Small intestine (tissue), 16 donors: ENCODE data around the gene MPZL1. TPM values are rescaled to one million over a fixed set of nuclear protein-coding genes. Genes with fewer than 3 reads are reported as not detected.

ENCODE experiments used
- DNase-seq, 2 donors: peaks; one replicate each; pipeline versions ENCODE4 v3.0.0 to v3.0.0-alpha.2; 2013
- FAIRE-seq: peaks from 2 replicates; lab custom pipeline; 2012; peaks lifted over from hg19 to GRCh38; lab: Jason Lieb, UNC
- H3K27ac ChIP-seq, 3 donors: one replicate each; pipeline ENCODE4 v1.5.1; 2013; ENCODE audit warnings: low read length in 2 of 3, mild to moderate bottlenecking in 2 of 3, control low read depth in 1 of 3, inconsistent platforms in 1 of 3, low read depth in 1 of 3, moderate library complexity in 1 of 3
- H3K27me3 ChIP-seq, 3 donors: one replicate each; pipeline ENCODE4 v1.6.1; 2013; ENCODE audit warnings: low read length in 3 of 3, inconsistent platforms in 1 of 3; ENCODE audit not compliant: control insufficient read depth in 3 of 3, insufficient read depth in 3 of 3
- H3K36me3 ChIP-seq, 3 donors: one replicate each; pipeline ENCODE4 v1.6.1; 2013; ENCODE audit warnings: low read length in 3 of 3, inconsistent platforms in 1 of 3, low read depth in 1 of 3, mild to moderate bottlenecking in 1 of 3, moderate library complexity in 1 of 3; ENCODE audit not compliant: control insufficient read depth in 3 of 3, insufficient read depth in 2 of 3
- H3K4me1 ChIP-seq, 3 donors: one replicate each; pipeline ENCODE4 v1.6.1; 2013; ENCODE audit warnings: low read length in 2 of 3, inconsistent platforms in 1 of 3, low read depth in 1 of 3, mild to moderate bottlenecking in 1 of 3, moderate library complexity in 1 of 3; ENCODE audit not compliant: control insufficient read depth in 3 of 3, insufficient read depth in 2 of 3
- H3K4me3 ChIP-seq, 3 donors: one replicate each; pipeline ENCODE4 v1.5.1; 2013; ENCODE audit warnings: low read length in 3 of 3, control low read depth in 1 of 3, inconsistent platforms in 1 of 3, low read depth in 1 of 3, mild to moderate bottlenecking in 1 of 3, moderate library complexity in 1 of 3
- H3K9me3 ChIP-seq, 2 donors: one replicate each; pipeline ENCODE4 v1.6.1; 2013; ENCODE audit warnings: low read depth in 1 of 2, low read length in 1 of 2; ENCODE audit not compliant: control insufficient read depth in 2 of 2, insufficient read depth in 1 of 2
- WGBS, 3 donors: extraction: QIAGEN DNeasy Blood & Tissue Kit; methylation state at CpG; one replicate each; pipeline ENCODE4 v1.1.7; 2013; 5-methylcytosine and 5-hydroxymethylcytosine counted together
- long read RNA-seq, 10 donors: transcript quantifications; one replicate each; lab custom pipeline, GENCODE V29; 2026
- polyA plus RNA-seq, 4 donors: library from polyadenylated mRNA; stranded (reverse) in 3 of 4; unstranded in 1 of 4; fragments of 200-250 nt in 3 of 4; fragments of 120-200 nt in 1 of 4; gene quantifications; one replicate each; pipeline versions ENCODE4 v1.2.1 to v1.2.3, GENCODE V29; 2013
- donor health status: healthy with polysubstance abuse.
- donor health status: control.
- donor health status: control.
- donor health status: Bipolar disorder and iron deficiency.
- donor health status: healthy.

MPZL1 gene
- polyA plus RNA-seq: 100 to 1,000 TPM in 1 of 4 donors, 10 to 100 TPM in 1, 1 to 10 TPM in 2; 8.1 to 107 (median 31.4) TPM
- long read RNA-seq, donor 1: 0 reads
- long read RNA-seq, donor 2, full-length matches to known transcripts: 6 of 6 reads
- long read RNA-seq, donor 2, partial matches to known transcripts: 0 of 6 reads
- long read RNA-seq, donor 2, other reads (novel, unspliced or antisense): 0 of 6 reads
- long read RNA-seq, donor 3, full-length matches to known transcripts: 17 of 17 reads
- long read RNA-seq, donor 3, partial matches to known transcripts: 0 of 17 reads
- long read RNA-seq, donor 3, other reads (novel, unspliced or antisense): 0 of 17 reads
- long read RNA-seq, donor 4, full-length matches to known transcripts: 2 of 2 reads
- long read RNA-seq, donor 4, partial matches to known transcripts: 0 of 2 reads
- long read RNA-seq, donor 4, other reads (novel, unspliced or antisense): 0 of 2 reads
- long read RNA-seq, donor 5, full-length matches to known transcripts: 8 of 8 reads
- long read RNA-seq, donor 5, partial matches to known transcripts: 0 of 8 reads
- long read RNA-seq, donor 5, other reads (novel, unspliced or antisense): 0 of 8 reads
- long read RNA-seq, donor 6, full-length matches to known transcripts: 29 of 29 reads
- long read RNA-seq, donor 6, partial matches to known transcripts: 0 of 29 reads
- long read RNA-seq, donor 6, other reads (novel, unspliced or antisense): 0 of 29 reads
- long read RNA-seq, donor 7: 0 reads
- long read RNA-seq, donor 8, full-length matches to known transcripts: 3 of 3 reads
- long read RNA-seq, donor 8, partial matches to known transcripts: 0 of 3 reads
- long read RNA-seq, donor 8, other reads (novel, unspliced or antisense): 0 of 3 reads
- long read RNA-seq, donor 9, full-length matches to known transcripts: 7 of 7 reads
- long read RNA-seq, donor 9, partial matches to known transcripts: 0 of 7 reads
- long read RNA-seq, donor 9, other reads (novel, unspliced or antisense): 0 of 7 reads
- long read RNA-seq, donor 10, full-length matches to known transcripts: 30 of 30 reads
- long read RNA-seq, donor 10, partial matches to known transcripts: 0 of 30 reads
- long read RNA-seq, donor 10, other reads (novel, unspliced or antisense): 0 of 30 reads

GRCh38 chr1:167721617-167722151 is at the start of gene MPZL1:
Gene MPZL1, plus strand, starts transcription at chr1:167721982. Its CDS starts 170 bp downstream, at chr1:167722152.
- Histone ChIP-seq H3K9me3 (no peaks in the 10 kb centered on the region), H3K4me1 (peaks cover 0 to 23% (median 8%) of the 10 kb centered on the region in 3 donors), H3K4me3 (peak within 1 kb of the TSS; percentile 78 to 97 (median 81)), H3K36me3 (peaks cover 0 to 2% (median 0%) of the 10 kb centered on the region in 3 donors), H3K27me3 (no peaks in the 10 kb centered on the region), H3K27ac (peak within 1 kb of the TSS; percentile 77 to 92 (median 91))
- 0 to 1% (median 0%) methylated on average over 49 to 52 of the region's 52 CpGs for WGBS, 3 donors
- FAIRE-seq (no peak), DNase-seq (peak; percentile 97 to 98)

- H3K4me1 ChIP-seq: peaks cover 0 to 5% (median 0%) of the 10 kb centered on the region in 3 donors
Measured at GRCh38 chr1:167672831-167673230, 49.0 kb upstream of the MPZL1 start.

GRCh38 chr1:167673265-167673664 is 48.5 kb upstream of the MPZL1 start:
- DNase-seq: no peak
- Histone ChIP-seq H3K27me3 (no peaks in the 10 kb centered on the region), H3K9me3 (no peaks in the 10 kb centered on the region), H3K36me3 (no peaks in the 10 kb centered on the region), H3K4me3 (no peak overlapping the region), H3K27ac (no peak overlapping the region), H3K4me1 (peaks cover 0 to 5% (median 0%) of the 10 kb centered on the region in 3 donors)
- WGBS, 3 donors: 81 to 89% (median 87%) methylated on average over 4 of the region's 4 CpGs
- FAIRE-seq: no peak

More at GRCh38 chr1:167672831-167673230, 49.0 kb upstream of the MPZL1 start:
- DNase-seq (no peak), FAIRE-seq (no peak)
- 69 to 82% (median 71%) methylated on average over 4 of the region's 4 CpGs for WGBS, 3 donors
- Histone ChIP-seq H3K4me3 (no peak overlapping the region), H3K9me3 (no peaks in the 10 kb centered on the region), H3K27ac (no peak overlapping the region), H3K27me3 (no peaks in the 10 kb centered on the region), H3K36me3 (no peaks in the 10 kb centered on the region)

GRCh38 chr1:167674156-167674555 is 47.6 kb upstream of the MPZL1 start:
- WGBS, 3 donors: 65 to 79% (median 71%) methylated on average over 2 of the region's 2 CpGs

GRCh38 chr1:167675440-167675839 is 46.3 kb upstream of the MPZL1 start:
- no peaks in the 10 kb centered on the region for H3K9me3 ChIP-seq
- no peaks in the 10 kb centered on the region for H3K27me3 ChIP-seq
- H3K4me3 ChIP-seq: no peak overlapping the region
- 83 to 92% (median 92%) methylated on average over 5 of the region's 5 CpGs for WGBS, 3 donors
- DNase-seq (no peak), FAIRE-seq (no peak)
- H3K36me3 ChIP-seq: no peaks in the 10 kb centered on the region
- peaks cover 0 to 2% (median 0%) of the 10 kb centered on the region in 3 donors for H3K4me1 ChIP-seq
- no peak overlapping the region for H3K27ac ChIP-seq

More at GRCh38 chr1:167674156-167674555, 47.6 kb upstream of the MPZL1 start:
- FAIRE-seq: no peak
- H3K4me3 ChIP-seq: no peak overlapping the region
- H3K27me3 ChIP-seq: no peaks in the 10 kb centered on the region
- H3K27ac ChIP-seq: no peak overlapping the region
- H3K4me1 ChIP-seq: peaks cover 0 to 5% (median 0%) of the 10 kb centered on the region in 3 donors
- DNase-seq: no peak
- H3K36me3 ChIP-seq: no peaks in the 10 kb centered on the region
- H3K9me3 ChIP-seq: no peaks in the 10 kb centered on the region

GRCh38 chr1:167676205-167676915 is 45.4 kb upstream of the MPZL1 start:
- Histone ChIP-seq H3K4me3 (no peak overlapping the region), H3K4me1 (peaks cover 0 to 2% (median 0%) of the 10 kb centered on the region in 3 donors), H3K27ac (no peak overlapping the region), H3K27me3 (no peaks in the 10 kb centered on the region), H3K36me3 (no peaks in the 10 kb centered on the region), H3K9me3 (no peaks in the 10 kb centered on the region)
- FAIRE-seq (no peak), DNase-seq (peak in 1 of 2 donors; percentile 32)
- 91 to 96% (median 95%) methylated on average over 2 of the region's 2 CpGs for WGBS, 3 donors

- FAIRE-seq: no peak
- DNase-seq: no peak
- no peak overlapping the region for H3K4me3 ChIP-seq
- H3K27ac ChIP-seq: no peak overlapping the region
- 80 to 84% (median 80%) methylated on average over 7 of the region's 7 CpGs for WGBS, 3 donors
- H3K36me3 ChIP-seq: no peaks in the 10 kb centered on the region
- H3K27me3 ChIP-seq: no peaks in the 10 kb centered on the region
- H3K9me3 ChIP-seq: no peaks in the 10 kb centered on the region
- peaks cover 0 to 2% (median 0%) of the 10 kb centered on the region in 3 donors for H3K4me1 ChIP-seq
Measured at GRCh38 chr1:167676916-167677848, 44.6 kb upstream of the MPZL1 start.
